Tibial artery (tissue), 4 donors: ENCODE measurements around the gene C4orf46.

ENCODE experiments used
- DNase-seq, 2 donors: peaks; one replicate each; pipeline ENCODE4 v3.0.0-alpha.2; 2019
- H3K27ac ChIP-seq, 2 donors: fragments of 200-600 bp; sonication (generic) in 1 of 2; 1 replicate in 1 of 2; 2 replicates in 1 of 2; pipeline ENCODE4 v1.5.1; 2018 to 2019; ENCODE audit warnings: mild to moderate bottlenecking in 1 of 2
- H3K27me3 ChIP-seq, 2 donors: fragments of 200-600 bp; sonication (generic) in 1 of 2; one replicate each; pipeline versions ENCODE4 v1.5.1 to v1.6.0; 2016 to 2019
- H3K36me3 ChIP-seq, 3 donors: fragments of 200-600 bp; sonication (generic) in 2 of 3; one replicate each; pipeline ENCODE4 v1.5.1; 2016 to 2019; ENCODE audit warnings: mild to moderate bottlenecking in 2 of 3
- H3K4me1 ChIP-seq, 4 donors: fragments of 200-600 bp; sonication (generic) in 2 of 4; 1 replicate in 3 of 4; 2 replicates in 1 of 4; pipeline ENCODE4 v1.5.1; 2016 to 2019
- H3K4me3 ChIP-seq, 2 donors: fragments of 200-600 bp; sonication (generic) in 1 of 2; 1 replicate in 1 of 2; 2 replicates in 1 of 2; pipeline ENCODE4 v1.5.1; 2018 to 2019; ENCODE audit warnings: mild to moderate bottlenecking in 2 of 2
- H3K9me3 ChIP-seq, 3 donors: fragments of 200-600 bp; sonication (generic) in 1 of 3; one replicate each; pipeline ENCODE4 v1.5.1; 2016 to 2019
- CTCF ChIP-seq, 2 experiments: fragments of 200-600 bp in 1 of 2; fragments of 450-650 bp in 1 of 2; IDR thresholded peaks; one replicate each; pipeline ENCODE4 v1.5.1; 2017 to 2019; ENCODE audit warnings: antibody characterized with exemption in 2 of 2, mild to moderate bottlenecking in 1 of 2, moderate library complexity in 1 of 2
- intact Hi-C: fragments of 100-400 bp; cut with DNase I; formaldehyde crosslinking; loops from one replicate; pipeline ENCODE4 v1.15.0; 2023; ENCODE audit warnings: low total_unique reads

C4orf46 gene

GRCh38 chr4:158625544-158625943 lies 46.1 kb downstream of the C4orf46 start:
- Histone ChIP-seq H3K4me1 (peaks cover 0 to 16% (median 0%) of the 10 kb centered on the region in 4 donors), H3K27me3 (no peaks in the 10 kb centered on the region), H3K36me3 (no peaks in the 10 kb centered on the region), H3K4me3 (no peak overlapping the region), H3K9me3 (no peaks in the 10 kb centered on the region), H3K27ac (peak overlapping the region; percentile 0 to 18)
- intact Hi-C loops, result loop anchor here (10.0 kb wide), 1 partner anchor 641 kb away; no protein-coding TSS in a partner anchor
- TF ChIP-seq CTCF (IDR thresholded peaks at IDR 0.05), result no peak
- DNase-seq, result no peak

GRCh38 chr4:158624889-158625478 lies 46.7 kb downstream of the C4orf46 start:
- H3K4me3 ChIP-seq, result no peak overlapping the region
- peak overlapping the region in 1 of 2 donors; percentile 18 for H3K27ac ChIP-seq
- peaks cover 0 to 16% (median 0%) of the 10 kb centered on the region in 4 donors for H3K4me1 ChIP-seq
- intact Hi-C loops, result loop anchor here (5.0 to 10.0 kb wide), 2 partner anchors 373 to 640 kb away; no protein-coding TSS in a partner anchor
- peak; percentile 69 to 87 for TF ChIP-seq CTCF (IDR thresholded peaks at IDR 0.05)
- DNase-seq, result no peak
- H3K36me3 ChIP-seq, result no peaks in the 10 kb centered on the region
- no peaks in the 10 kb centered on the region for H3K9me3 ChIP-seq
- H3K27me3 ChIP-seq, result no peaks in the 10 kb centered on the region

GRCh38 chr4:158622251-158622650 lies 49.4 kb downstream of the C4orf46 start:
- Histone ChIP-seq H3K4me3 (no peak overlapping the region), H3K9me3 (no peaks in the 10 kb centered on the region), H3K27ac (no peak overlapping the region), H3K4me1 (peaks cover 0 to 16% (median 0%) of the 10 kb centered on the region in 4 donors), H3K36me3 (no peaks in the 10 kb centered on the region), H3K27me3 (no peaks in the 10 kb centered on the region)
- no peak for DNase-seq
- intact Hi-C loops, result loop anchor here (5.0 to 10.0 kb wide), 2 partner anchors 370 to 637 kb away; no protein-coding TSS in a partner anchor
- no peak for TF ChIP-seq CTCF (IDR thresholded peaks at IDR 0.05)

GRCh38 chr4:158621729-158622128 lies 50.0 kb downstream of the C4orf46 start:
- DNase-seq, result no peak

GRCh38 chr4:158617956-158618355 lies 53.7 kb downstream of the C4orf46 start:
- Histone ChIP-seq H3K36me3 (no peaks in the 10 kb centered on the region), H3K4me3 (no peak overlapping the region), H3K4me1 (no peaks in the 10 kb centered on the region), H3K27ac (no peak overlapping the region), H3K9me3 (no peaks in the 10 kb centered on the region), H3K27me3 (no peaks in the 10 kb centered on the region)
- DNase-seq, result no peak
- intact Hi-C loops, result loop anchor here (10.0 kb wide), 1 partner anchor 133 kb away; no protein-coding TSS in a partner anchor
- no peak for TF ChIP-seq CTCF (IDR thresholded peaks at IDR 0.05)

More at GRCh38 chr4:158621729-158622128, 50.0 kb downstream of the C4orf46 start:
- Histone ChIP-seq H3K27me3 (no peaks in the 10 kb centered on the region), H3K27ac (no peak overlapping the region), H3K9me3 (no peaks in the 10 kb centered on the region), H3K36me3 (no peaks in the 10 kb centered on the region), H3K4me1 (peaks cover 0 to 16% (median 0%) of the 10 kb centered on the region in 4 donors), H3K4me3 (no peak overlapping the region)
- TF ChIP-seq CTCF (IDR thresholded peaks at IDR 0.05), result no peak
- intact Hi-C loops, result loop anchor here (5.0 to 10.0 kb wide), 2 partner anchors 369 to 637 kb away; no protein-coding TSS in a partner anchor
